Retina (tissue), 1 donor: ENCODE results near the gene SCCPDH.

Source experiments
- DNase-seq: peaks from one replicate; pipeline ENCODE4 v3.0.0-alpha.2; 2016

SCCPDH gene

GRCh38 chr1:246753670-246754535 is 29.7 kb downstream of the SCCPDH start:
- DNase-seq: peak; percentile 74

- no peak for DNase-seq
These were observed 31.2 kb downstream of the SCCPDH start for GRCh38 chr1:246755419-246755818.

- no peak for DNase-seq
These were observed 36.5 kb downstream of the SCCPDH start for GRCh38 chr1:246760422-246761347.

GRCh38 chr1:246761396-246761795 is 37.2 kb downstream of the SCCPDH start:
- no peak for DNase-seq

GRCh38 chr1:246765521-246765920 is 41.3 kb downstream of the SCCPDH start:
- DNase-seq: no peak

GRCh38 chr1:246768403-246769020 is 44.3 kb downstream of the SCCPDH start:
- DNase-seq: no peak

- DNase-seq: no peak
These were observed 45.1 kb downstream of the SCCPDH start for GRCh38 chr1:246769306-246769705.

- no peak for DNase-seq
These were observed 47.2 kb downstream of the SCCPDH start for GRCh38 chr1:246771366-246771765.

- no peak for DNase-seq
These were observed 48.5 kb downstream of the SCCPDH start for GRCh38 chr1:246772686-246773085.

- no peak for DNase-seq
These were observed 49.0 kb downstream of the SCCPDH start for GRCh38 chr1:246773213-246773641.

GRCh38 chr1:246775531-246776385 is 51.5 kb downstream of the SCCPDH start:
- no peak for DNase-seq

GRCh38 chr1:246776923-246777322 is 52.7 kb downstream of the SCCPDH start:
- no peak for DNase-seq

- DNase-seq: no peak
These were observed 54.5 kb downstream of the SCCPDH start for GRCh38 chr1:246778663-246779062.

- no peak for DNase-seq
These were observed 55.5 kb downstream of the SCCPDH start for GRCh38 chr1:246779561-246780175.

GRCh38 chr1:246780264-246780663 is 56.1 kb downstream of the SCCPDH start:
- no peak for DNase-seq

- DNase-seq: no peak
These were observed 57.0 kb downstream of the SCCPDH start for GRCh38 chr1:246781212-246781611.

- DNase-seq: peak; percentile 70
These were observed 58.1 kb downstream of the SCCPDH start for GRCh38 chr1:246782120-246782900.

- DNase-seq: no peak
These were observed 60.6 kb downstream of the SCCPDH start for GRCh38 chr1:246784621-246785493.

GRCh38 chr1:246785494-246786111 is 61.4 kb downstream of the SCCPDH start:
- no peak for DNase-seq
